DMS53 (cell line): ENCODE results near the gene R3HDM1.
A peak's percentile ranks its signal among the peaks of the same experiment; 100 is the strongest.
"Not testable (repeated sequence)": the region's sequence is repeated elsewhere in the genome, so short reads cannot be mapped to it uniquely, and the experiment has no call there.

Experiments
- DNase-seq: peaks from one replicate; lab custom pipeline; 2025; lab: John Stamatoyannopoulos, UW

R3HDM1 gene

GRCh38 chr2:135709992-135710391 is 178.7 kb downstream of the R3HDM1 start:
- DNase-seq, result peak; percentile 29

- DNase-seq, result not testable (repeated sequence)
Observed at GRCh38 chr2:135715086-135715485, 183.8 kb downstream of the R3HDM1 start.

GRCh38 chr2:135728064-135728743 is 196.9 kb downstream of the R3HDM1 start:
- DNase-seq, result no peak

- no peak for DNase-seq
Observed at GRCh38 chr2:135732561-135732960, 201.3 kb downstream of the R3HDM1 start.

- no peak for DNase-seq
Observed at GRCh38 chr2:135733045-135733444, 201.8 kb downstream of the R3HDM1 start.

GRCh38 chr2:135736546-135736945 is 205.3 kb downstream of the R3HDM1 start:
- DNase-seq, result no peak

GRCh38 chr2:135740206-135740605 is 208.9 kb downstream of the R3HDM1 start:
- no peak for DNase-seq

- no peak for DNase-seq
Observed at GRCh38 chr2:135741043-135741394, 209.7 kb downstream of the R3HDM1 start.

GRCh38 chr2:135741395-135742324 is 210.4 kb downstream of the R3HDM1 start, which contains the start of gene UBXN4:
TSS of gene UBXN4 (plus strand) at chr2:135741855. CDS start at chr2:135741930, 75 bp downstream.
- DNase-seq, result peak; percentile 95

- DNase-seq, result peak; percentile 53
Observed at GRCh38 chr2:135742325-135742757, 211.1 kb downstream of the R3HDM1 start.

GRCh38 chr2:135743860-135744259 is 212.6 kb downstream of the R3HDM1 start:
- DNase-seq, result no peak

GRCh38 chr2:135744760-135745314 is 213.6 kb downstream of the R3HDM1 start:
- peak; percentile 7 for DNase-seq

GRCh38 chr2:135745545-135745944 is 214.3 kb downstream of the R3HDM1 start:
- DNase-seq, result no peak

GRCh38 chr2:135755573-135755972 is 224.3 kb downstream of the R3HDM1 start:
- no peak for DNase-seq

- DNase-seq, result no peak
Observed at GRCh38 chr2:135756692-135757091, 225.4 kb downstream of the R3HDM1 start.

GRCh38 chr2:135762022-135762421 is 230.7 kb downstream of the R3HDM1 start:
- no peak for DNase-seq

- DNase-seq, result no peak
Observed at GRCh38 chr2:135762530-135762929, 231.2 kb downstream of the R3HDM1 start.

- no peak for DNase-seq
Observed at GRCh38 chr2:135768863-135769262, 237.6 kb downstream of the R3HDM1 start.

GRCh38 chr2:135773319-135773718 is 242.0 kb downstream of the R3HDM1 start:
- DNase-seq, result no peak

GRCh38 chr2:135773917-135774316 is 242.6 kb downstream of the R3HDM1 start:
- DNase-seq, result no peak
